OCI-M2 (cell line): ENCODE measurements around the gene LYPD6B.

Experiments used
- DNase-seq: peaks from one replicate; lab custom pipeline; 2025; ENCODE audit not compliant: unreplicated experiment; lab: John Stamatoyannopoulos, UW

The LYPD6B gene

DNA sequence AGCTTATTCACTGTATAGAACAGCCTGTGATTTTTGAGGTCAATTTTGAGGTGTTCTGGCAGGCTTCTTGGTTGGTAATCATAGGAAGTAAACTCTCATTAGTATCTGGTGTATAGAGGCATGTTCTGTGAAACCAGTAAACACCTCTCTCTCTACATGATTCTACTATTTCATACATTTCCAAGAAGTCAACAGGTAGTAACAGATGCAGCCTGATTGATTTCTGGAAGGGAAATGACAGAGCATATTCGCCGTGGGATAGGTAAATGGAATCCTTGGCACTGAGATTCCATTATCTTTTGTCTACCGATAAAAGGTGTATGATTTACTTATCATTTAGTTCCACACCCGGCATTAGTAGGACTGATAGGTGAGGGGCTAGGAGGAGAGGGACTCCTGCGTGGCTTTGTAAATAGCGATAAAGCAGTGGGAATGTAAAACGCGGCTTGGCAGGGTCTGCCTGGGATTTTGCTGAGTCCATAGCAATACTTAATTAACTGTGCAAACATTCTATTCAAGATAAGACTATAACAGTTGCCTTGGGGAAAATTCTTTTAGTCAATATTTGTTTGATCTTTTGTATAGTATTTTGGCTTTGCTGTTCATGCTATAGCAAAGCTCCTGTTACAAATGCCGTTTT, 32.3 kb downstream of the LYPD6B start:
- no peak for DNase-seq

DNA sequence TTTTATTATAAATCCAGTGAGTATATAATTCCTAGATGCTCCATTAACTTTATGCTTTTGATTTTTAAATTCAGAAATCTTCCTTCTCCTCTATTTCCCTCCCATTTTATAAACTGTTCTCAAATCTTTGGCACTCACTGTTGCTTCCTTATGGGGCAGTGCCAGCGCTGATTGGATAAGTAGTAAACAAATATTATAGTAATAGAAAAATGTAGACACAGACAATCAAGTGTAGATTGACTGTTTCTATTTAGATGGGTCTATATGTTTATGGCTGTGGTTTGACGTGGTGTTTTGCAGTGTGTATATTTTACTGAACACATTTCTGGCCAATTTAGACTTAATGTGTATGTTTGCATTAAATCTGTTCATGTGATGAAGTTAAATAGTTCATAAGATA, 36.6 kb downstream of the LYPD6B start:
- DNase-seq, result no peak

DNA sequence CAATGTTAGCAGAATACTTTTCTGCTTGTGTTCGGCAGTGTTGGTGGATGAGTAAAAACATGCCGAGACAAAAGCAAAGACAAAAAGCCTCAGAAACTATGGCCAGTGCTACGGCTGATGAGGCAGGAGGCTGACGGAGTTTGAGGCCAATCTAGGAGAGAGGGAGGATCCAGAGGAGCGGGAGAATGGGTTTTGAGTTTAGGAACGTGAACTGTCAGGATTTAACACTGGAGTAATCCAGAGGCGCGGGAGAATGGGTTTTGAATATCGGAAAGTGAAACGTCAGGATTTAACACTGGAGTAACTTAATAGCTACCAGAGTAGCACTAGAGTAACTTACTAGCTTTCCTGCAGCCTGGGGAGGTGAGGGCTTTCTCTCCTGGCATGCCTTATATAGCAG, 37.4 kb downstream of the LYPD6B start:
- DNase-seq, result no peak

DNA sequence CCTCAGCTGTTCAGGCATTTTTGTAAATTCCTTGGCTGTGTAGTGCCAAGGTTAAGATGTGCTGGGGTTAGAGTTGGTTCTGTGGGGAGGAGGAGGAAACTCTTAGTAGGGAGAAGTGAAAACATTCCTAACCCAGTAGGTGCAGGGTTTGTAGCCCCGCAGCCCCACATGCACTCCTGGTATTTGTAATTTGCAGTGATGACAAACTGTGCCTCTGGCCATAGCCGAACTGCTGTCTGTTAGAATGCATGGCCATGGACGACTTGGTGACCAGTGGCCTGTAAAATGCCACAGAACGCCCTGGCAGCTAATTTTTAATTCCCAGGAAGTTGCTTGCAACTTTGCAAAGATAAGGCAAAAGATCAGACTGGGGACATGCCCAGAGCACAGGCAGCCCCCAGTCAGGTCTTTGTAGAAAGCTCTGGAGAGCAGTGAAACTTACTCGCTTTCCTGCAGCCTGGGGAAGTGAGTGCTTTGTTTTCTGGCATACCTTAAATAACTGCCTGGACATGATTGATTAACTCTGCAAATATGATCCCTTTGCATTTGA, 38.4 kb downstream of the LYPD6B start:
- no peak for DNase-seq

DNA sequence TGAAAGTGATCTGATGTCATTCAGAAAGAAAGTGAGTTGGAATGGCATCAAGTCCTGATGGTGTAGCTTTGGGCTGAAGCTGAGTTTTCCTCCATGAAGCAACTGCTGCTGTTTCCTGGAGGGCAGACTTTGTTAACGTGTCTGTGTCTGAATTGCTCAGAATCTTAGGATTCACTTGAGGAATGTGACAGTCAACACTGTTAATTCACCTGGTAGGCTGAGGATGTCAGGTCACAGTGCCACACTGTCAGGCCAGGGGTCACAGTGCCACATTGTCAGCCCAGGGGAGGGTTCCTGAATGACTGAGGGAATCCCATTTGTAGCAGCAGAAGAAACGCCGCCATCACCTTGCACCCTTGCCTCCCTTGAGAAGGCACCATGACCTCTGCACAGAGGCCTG, 39.4 kb downstream of the LYPD6B start:
- DNase-seq, result no peak

DNA sequence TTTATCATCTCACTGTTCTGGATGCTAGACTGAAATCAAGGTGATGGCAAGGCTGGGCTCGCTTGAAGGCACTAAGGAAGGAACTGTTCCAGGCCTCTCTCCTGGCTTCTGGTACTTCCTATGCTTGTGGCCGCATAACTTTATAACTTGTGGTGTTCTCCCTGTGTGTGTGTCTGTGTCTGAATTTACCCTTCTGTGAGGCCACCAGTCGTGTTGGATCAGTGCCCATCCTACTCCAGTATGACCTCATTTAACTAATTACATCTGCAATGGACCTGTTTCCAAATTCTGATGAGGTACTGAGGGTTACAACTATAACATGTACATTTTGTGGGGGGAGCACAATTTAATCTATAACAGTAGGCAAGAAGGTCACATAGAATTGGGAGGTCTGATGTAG, 41.6 kb downstream of the LYPD6B start:
- DNase-seq, result no peak

DNA sequence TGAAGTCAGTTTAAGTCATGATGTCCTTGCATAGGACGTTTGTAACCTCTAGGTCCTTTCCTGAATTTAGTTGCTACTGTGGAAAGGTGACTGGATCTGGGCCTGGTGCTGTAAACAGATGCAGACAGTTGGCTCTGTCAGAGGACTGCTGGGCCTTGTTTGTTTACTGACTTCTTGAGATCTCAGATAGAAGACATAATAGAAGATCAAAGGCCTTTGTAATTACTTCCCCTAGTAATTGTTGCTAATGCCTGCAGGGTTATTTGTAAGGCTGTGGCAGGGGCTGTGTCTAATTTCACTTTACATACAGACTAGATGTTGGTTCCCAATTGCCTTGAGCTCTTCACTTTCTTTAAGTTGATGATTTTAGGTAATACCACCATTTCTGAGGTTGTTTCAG, 42.5 kb downstream of the LYPD6B start:
- no peak for DNase-seq

DNA sequence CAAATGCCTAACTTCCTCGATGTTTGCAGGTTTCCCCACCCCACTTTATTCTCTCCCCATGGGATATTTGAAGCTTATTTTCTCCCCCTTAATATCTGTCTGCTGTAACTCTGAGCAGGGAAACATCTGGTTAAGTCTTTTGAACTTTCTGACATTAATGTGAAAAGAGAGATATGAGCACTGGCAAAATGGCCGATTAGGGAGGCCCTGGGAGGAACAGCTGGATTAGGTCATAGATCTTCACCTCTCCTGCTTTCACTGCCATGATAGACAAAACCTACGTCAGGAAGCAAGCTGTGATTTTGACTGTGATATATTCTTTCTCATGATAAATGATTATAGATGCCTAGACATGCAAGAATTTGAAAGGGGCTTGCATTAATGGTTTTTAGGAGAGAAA, 43.6 kb downstream of the LYPD6B start:
- DNase-seq, result no peak

DNA sequence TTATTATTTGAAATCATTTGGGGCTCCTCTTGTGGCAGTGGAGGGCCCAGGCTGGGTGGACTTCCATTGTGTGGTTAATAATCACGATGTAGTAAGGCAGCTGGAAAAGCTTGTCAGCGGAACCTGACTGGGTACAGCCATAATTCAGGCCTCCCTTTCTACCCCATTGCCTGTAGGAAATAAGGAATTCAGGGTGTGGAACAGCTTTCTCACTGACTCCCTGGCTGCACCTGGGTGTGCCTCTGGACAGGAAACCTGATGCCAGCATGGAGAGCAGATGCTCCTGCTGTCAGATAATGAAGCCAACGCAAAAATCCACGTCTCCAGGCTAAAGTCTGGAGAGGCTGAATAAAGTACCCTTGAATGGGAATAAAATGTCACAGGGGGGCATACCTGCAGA, 44.2 kb downstream of the LYPD6B start:
- no peak for DNase-seq

DNA sequence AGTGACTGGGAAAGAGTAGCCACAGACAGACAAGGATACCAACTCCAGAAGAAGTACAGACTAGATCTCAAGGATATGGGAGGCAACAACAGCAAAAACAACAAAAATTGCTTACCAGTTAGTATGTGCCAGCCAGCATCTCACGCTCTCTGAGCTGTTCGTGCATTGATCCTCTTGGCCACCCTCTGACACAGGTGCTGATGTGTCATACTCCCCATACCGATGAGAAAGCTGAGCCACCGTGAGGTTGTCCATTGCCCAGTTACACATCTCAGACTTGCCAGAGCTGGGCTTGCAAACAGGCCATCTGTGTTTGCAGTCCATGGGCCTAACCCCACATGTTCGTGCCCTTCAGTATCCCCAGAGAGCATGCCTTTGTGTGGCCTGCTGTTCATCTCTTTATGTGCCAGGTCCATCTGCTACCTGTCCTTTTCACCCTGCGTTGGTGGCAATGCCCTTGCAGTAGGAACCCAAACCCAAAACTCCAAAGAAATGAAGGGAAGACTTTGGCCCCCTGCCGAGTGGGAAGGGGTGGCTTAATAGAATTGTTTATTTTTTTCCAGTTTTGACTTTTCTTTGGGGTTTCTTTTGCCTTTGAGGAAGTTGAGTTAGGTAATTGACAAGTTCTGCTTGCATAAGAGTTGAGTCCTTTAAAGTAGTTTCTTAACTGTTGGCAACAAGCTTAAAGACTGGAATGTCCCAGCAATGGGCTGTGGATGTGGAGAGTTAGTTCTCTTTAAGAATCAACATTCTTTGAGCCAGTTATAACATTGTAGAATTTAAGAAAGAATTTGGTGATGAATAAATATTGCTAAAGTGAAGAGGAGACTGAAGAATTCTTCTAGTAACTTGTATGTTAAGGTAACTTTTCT, 46.7 kb downstream of the LYPD6B start:
- DNase-seq, result no peak

DNA sequence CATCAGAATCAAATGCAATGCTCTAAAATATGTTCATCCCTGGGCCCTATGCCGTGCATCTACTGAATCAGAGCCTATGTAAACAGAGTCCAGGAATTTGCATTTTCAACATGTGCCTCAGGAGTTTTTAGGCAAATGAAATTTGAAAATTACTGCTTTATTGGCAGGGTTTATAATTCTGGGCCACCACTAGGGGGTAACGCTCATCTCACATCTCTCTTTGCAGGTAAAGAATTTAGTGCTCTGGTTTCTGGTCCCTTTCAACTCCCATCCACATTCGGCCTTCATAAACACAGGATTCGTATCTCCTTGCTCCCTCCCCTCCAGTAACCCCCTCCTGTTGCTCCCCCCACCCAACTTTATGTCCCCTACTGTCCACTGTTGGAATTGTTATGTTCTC, 49.3 kb downstream of the LYPD6B start:
- no peak for DNase-seq

DNA sequence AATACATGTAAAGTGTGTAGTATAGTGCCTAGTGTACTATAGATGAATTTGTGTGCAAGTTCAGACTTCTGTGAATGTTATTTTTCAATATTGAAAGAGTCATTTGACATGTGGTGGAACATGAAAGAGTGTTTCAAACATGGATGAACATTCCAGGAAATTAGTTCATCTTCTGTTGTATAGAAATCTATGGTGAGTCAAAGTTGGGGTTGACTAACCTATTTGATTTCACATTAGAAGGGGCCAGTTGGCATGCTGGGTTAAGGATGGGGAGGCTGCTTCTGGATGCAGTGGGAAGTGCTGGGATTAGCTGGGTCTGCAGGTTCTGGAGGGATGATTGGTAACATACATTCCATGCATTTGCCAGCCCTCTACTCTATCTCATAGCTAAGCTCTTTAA, 50.6 kb downstream of the LYPD6B start:
- no peak for DNase-seq

DNA sequence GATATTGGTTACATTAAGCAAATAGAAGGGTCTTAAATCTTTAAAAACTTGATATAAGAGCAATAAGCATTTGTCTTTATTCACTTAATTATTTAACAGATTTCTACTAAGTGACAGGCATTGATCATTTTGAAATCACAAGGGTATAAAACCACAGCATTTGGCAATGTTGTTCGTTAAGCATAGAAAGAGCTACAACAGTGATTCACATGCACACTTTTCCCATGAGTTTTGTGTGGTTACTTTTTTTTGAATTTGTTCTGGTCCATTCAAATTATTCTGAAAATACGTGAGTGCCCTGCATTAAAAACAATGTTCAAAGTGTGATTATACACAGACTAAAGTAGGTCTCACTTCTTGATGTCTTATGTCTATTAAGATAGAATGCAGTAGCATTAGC, 52.2 kb downstream of the LYPD6B start:
- DNase-seq, result no peak

DNA sequence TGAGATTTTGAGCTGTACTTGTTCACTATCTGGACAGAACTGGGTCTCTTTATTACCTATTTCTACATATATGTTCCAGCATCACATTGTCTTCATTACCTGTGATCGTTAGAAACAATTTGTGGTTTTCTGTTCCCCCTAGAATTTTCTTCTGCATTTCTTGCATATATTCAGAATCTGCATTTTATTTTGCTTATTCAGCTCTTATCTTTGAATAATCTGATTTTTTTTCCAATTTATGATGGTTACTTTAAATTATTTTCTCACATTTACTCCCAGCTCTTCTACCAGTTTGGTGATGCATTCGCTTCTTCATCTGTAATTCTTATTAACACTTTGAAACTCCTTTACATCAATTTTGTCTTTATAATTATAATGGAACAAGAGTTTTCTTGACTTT, 55.1 kb downstream of the LYPD6B start:
- DNase-seq, result no peak

DNA sequence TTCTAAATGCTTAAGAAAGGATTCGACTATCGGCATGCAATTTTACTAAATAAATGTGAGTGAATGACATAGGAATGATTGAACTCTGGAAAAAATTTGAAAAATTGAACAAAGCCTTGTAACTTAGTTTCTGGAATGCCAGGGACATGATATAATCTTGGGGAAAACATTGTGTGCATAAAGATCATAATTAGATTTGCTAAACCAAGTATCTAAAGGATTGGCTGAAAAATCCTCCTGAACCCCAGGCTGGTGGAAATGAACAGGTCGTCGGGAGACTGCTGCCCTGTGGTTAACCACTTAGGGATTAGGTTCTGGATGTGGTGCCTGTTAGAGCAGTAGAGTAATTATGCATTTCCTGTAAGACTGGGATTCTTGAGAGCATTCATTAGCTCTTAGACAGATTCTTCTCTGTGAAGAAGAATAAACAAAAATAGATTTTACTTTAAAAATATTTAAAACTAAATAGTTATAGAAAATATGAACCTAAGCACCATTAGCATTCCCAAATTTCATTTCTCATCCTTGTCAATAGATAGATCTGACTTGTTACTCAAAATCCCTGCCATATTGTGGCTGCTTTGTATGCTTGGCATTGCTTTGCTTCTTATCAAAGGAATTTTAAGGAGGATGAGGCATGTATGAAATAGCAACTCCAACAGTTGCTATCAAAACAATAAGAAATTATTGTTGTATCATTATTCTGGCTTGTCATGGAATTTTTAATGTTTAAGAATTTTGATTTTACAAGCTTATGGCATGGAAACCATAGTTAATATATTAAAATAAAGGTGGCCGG, 55.9 kb downstream of the LYPD6B start:
- no peak for DNase-seq

DNA sequence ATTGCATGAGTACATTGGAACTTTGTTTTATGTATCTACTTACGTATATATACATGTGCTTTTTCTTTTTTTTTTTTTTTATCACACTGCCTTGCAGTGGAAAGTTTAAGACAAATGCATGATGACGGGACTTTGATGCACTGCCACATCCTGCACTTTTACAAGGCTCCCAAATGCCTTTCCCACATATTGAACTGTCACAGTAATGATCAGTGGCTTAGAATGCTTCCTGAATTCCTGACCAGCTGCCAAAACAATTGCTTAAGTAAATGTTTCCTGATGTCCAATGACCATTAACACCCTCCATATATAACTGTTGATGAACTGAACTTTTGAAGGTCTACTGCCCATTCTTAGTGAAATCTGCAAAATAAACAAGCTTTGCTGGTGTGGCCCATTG, 60.2 kb downstream of the LYPD6B start:
- DNase-seq, result no peak

DNA sequence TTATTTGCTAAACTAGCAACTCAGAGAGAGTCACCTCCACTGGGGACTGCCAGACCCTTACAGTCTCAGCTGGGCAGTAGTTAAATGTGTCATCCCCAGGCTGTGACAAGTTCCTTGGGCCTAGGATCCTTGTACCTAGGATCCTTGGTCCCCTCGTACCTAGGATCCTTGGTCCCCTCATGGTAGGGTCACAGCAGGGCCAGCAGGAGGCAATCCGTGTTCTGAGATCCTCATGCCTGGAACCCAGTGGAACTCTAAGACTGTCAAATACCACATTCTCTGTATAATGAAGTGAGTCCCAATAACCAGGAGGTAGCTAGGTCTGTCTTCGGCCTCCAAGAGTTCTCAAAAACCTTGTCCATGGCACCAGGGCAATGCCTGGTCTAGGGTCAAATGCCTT, 60.8 kb downstream of the LYPD6B start:
- DNase-seq, result no peak

DNA sequence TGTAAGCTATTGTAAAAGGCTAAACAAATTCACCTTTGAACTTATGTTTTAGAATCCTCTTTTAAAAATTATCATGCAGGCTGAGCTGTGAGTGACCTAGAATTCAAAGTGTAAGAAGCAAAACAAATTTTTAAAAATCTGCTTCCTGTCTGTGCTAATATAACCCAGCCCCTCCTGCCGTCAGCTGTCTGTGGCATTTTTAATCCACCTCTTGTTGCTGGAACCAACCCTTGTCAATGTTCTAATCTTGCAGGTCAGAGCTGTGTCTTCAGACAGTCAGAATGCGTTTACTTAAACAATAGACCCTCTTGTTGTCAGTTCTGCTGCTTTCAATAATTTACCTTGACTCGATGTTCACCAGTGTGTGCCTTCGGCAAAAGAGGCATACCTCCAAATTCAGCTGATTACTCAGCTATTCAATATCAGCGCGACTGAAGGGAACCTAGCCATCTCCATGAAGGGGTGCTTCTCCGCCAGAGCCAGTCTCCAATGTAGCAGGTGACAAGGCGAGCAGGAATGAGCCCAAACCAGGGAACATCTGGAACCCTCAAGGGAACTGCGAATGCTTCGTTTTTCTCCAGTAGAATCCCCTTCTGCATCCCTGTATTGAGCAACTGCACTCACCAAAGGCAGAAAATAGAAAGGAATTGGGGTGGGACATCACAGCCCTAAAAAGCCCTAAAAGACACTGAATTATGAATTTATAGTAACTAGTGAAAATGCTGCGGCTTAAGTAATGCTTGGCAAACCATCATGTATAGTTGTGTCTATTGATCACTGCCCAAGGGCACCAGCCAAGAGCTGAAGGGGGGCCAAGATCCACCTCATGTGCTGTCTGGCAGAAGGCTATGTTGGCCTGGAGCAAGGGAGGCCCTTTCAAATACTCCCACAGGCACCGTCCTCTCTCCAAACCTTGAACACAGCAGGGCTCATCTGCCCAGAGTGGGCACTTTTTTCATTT, 62.5 kb downstream of the LYPD6B start:
- no peak for DNase-seq

DNA sequence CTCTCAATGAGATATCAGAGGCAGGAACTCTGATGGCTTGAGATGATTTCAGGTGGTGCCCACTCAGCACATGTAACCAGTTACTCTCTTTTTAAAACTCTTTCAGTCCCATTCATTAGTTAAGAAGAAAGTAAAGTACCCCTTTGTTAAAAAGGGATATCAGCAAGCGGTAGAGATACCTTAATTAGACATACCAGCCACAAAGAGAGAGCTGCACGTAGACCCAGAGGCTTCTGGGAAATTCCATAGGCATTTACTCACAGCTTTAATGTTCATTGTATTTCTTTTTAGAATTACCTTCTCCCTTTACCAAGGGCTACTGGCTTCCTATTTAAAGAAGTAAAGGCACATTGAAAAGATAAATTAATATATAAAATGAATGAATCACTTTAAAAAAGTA, 63.3 kb downstream of the LYPD6B start:
- no peak for DNase-seq

DNA sequence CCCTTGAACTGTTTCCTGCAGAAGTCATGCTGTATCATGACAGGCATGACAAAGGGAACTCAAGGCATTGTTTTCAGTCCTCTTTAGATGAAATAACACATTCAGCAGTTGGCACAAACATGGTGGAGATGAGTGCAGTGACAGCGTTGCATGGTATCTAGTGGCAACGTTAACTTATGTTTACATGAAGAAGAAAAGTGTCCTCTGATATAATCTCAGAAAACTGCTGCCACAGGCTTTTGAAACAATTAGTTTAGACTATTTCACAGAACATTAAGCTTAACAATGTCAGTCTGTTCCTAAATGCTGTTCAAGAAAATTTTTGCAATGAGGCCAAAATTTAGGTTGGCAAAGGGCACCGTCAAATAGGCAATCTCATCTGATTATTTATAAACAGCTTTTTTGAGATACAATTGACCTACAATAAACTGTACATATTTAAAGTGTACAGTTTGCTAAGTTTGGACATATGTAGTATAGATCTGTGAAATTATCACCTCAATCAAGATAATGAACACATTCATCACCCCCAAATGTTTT, 64.7 kb downstream of the LYPD6B start:
- no peak for DNase-seq
